H1 (cell line): ENCODE data around the gene RXFP1. TPM values are rescaled to one million over a fixed set of nuclear protein-coding genes. Genes with fewer than 3 reads are reported as not detected.
"Not testable (repeated sequence)": the region's sequence is repeated elsewhere in the genome, so short reads cannot be mapped to it uniquely, and the experiment has no call there.

Source experiments
- CTCF ChIA-PET: fragments of 300-600 bp; sonication (Branson Sonifier 250); formaldehyde crosslinking; loops from one replicate; lab custom pipeline; 2021; ENCODE audit not compliant: partially characterized antibody; lab: Charles Lee
- POLR2A ChIA-PET: fragments of 300-600 bp; sonication (Branson Sonifier 250); formaldehyde crosslinking; loops from one replicate; lab custom pipeline; 2021; ENCODE audit warnings: inconsistent platforms; ENCODE audit not compliant: partially characterized antibody; lab: Charles Lee
- DNase-seq, 2 experiments: peaks; one replicate each; pipeline versions ENCODE4 v3.0.0 to v3.0.0-alpha.2; 2010 to 2022; ENCODE audit warnings: low spot score in 2 of 2, low read depth in 1 of 2, mixed read lengths in 1 of 2
- FAIRE-seq: peaks from 2 replicates; lab custom pipeline; 2011; peaks lifted over from hg19 to GRCh38; lab: Jason Lieb, UNC
- H2AFZ ChIP-seq: 2 replicates; pipeline ENCODE4 v1.8.1; 2012; ENCODE audit warnings: low read length, inconsistent platforms
- H2AK5ac ChIP-seq: 2 replicates; pipeline ENCODE4 v1.6.1; 2013; ENCODE audit warnings: low read depth, low read length
- H2BK120ac ChIP-seq: replicated peaks from 2 replicates; pipeline ENCODE3; 2013; ENCODE audit warnings: low read depth, low read length, inconsistent platforms
- H2BK12ac ChIP-seq: 2 replicates; pipeline ENCODE4 v1.6.1; 2013; ENCODE audit warnings: low read depth, low read length
- H2BK15ac ChIP-seq: 2 replicates; pipeline ENCODE4 v1.6.1; 2013; ENCODE audit warnings: low read length
- H2BK20ac ChIP-seq: 2 replicates; pipeline ENCODE4 v1.6.1; 2013; ENCODE audit warnings: low read length
- H2BK5ac ChIP-seq: 2 replicates; pipeline ENCODE4 v1.6.1; 2013; ENCODE audit warnings: low read depth, low read length
- H3K14ac ChIP-seq: 2 replicates; pipeline ENCODE4 v1.6.1; 2013; ENCODE audit warnings: inconsistent platforms; ENCODE audit not compliant: insufficient read length
- H3K18ac ChIP-seq: 2 replicates; pipeline ENCODE4 v1.6.1; 2013; ENCODE audit warnings: low read length; ENCODE audit errors: extremely low read depth
- H3K23ac ChIP-seq: 2 replicates; pipeline ENCODE4 v1.6.1; 2013; ENCODE audit warnings: inconsistent platforms; ENCODE audit not compliant: insufficient read length
- H3K23me2 ChIP-seq: 2 replicates; pipeline ENCODE4 v1.6.1; 2013; ENCODE audit warnings: low read depth, low read length
- H3K27ac ChIP-seq: 2 replicates; pipeline ENCODE4 v1.6.1; 2011; ENCODE audit warnings: low read depth, low read length, inconsistent platforms
- H3K27me3 ChIP-seq, 4 experiments: replicated peaks in 1 of 4; 1 replicate in 1 of 4; 2 replicates in 3 of 4; pipeline versions ENCODE4 v1.6.1 to v1.8.1; 2011 to 2013; ENCODE audit warnings: low read length in 3 of 4, mild to moderate bottlenecking in 3 of 4, inconsistent platforms in 2 of 4, mixed read lengths in 2 of 4, moderate library complexity in 1 of 4; ENCODE audit not compliant: control insufficient read depth in 3 of 4, insufficient read depth in 3 of 4; ENCODE audit errors: extremely low read depth in 1 of 4
- H3K36me3 ChIP-seq, 4 experiments: 2 replicates each; pipeline versions ENCODE4 v1.6.1 to v1.8.1; 2011 to 2013; ENCODE audit warnings: mild to moderate bottlenecking in 4 of 4, low read length in 3 of 4, moderate library complexity in 2 of 4, control low read depth in 1 of 4, inconsistent platforms in 1 of 4; ENCODE audit not compliant: insufficient read depth in 4 of 4, control insufficient read depth in 2 of 4
- H3K4ac ChIP-seq: replicated peaks from 2 replicates; pipeline ENCODE3; 2013; ENCODE audit warnings: low read length, low read depth, mixed read lengths, inconsistent platforms; ENCODE audit not compliant: insufficient read length
- H3K4me1 ChIP-seq, 4 experiments: replicated peaks in 1 of 4; 1 replicate in 1 of 4; 2 replicates in 3 of 4; pipeline versions ENCODE4 v1.6.1 to v1.8.1; 2011 to 2013; ENCODE audit warnings: low read length in 3 of 4, inconsistent platforms in 2 of 4, mixed read lengths in 1 of 4; ENCODE audit not compliant: insufficient read depth in 4 of 4, control insufficient read depth in 3 of 4
- H3K4me2 ChIP-seq, 2 experiments: 2 replicates each; pipeline versions ENCODE4 v1.6.1 to v1.8.1; 2011 to 2013; ENCODE audit warnings: low read depth in 2 of 2, low read length in 2 of 2, control low read depth in 1 of 2, inconsistent platforms in 1 of 2, mild to moderate bottlenecking in 1 of 2; ENCODE audit not compliant: insufficient read depth in 1 of 2
- H3K4me3 ChIP-seq, 4 experiments: fragments of 200-600, 300-600 bp in 1 of 4; sonication (generic), shearing (Covaris generic), sonication (Bioruptor Twin) in 1 of 4; 2 replicates each; pipeline versions ENCODE4 v1.5.1 to v1.8.1; 2011 to 2016; ENCODE audit warnings: low read length in 4 of 4, low read depth in 3 of 4, control low read depth in 2 of 4, inconsistent platforms in 2 of 4, mild to moderate bottlenecking in 2 of 4, mixed read lengths in 1 of 4, moderate library complexity in 1 of 4; ENCODE audit not compliant: insufficient read depth in 2 of 4; ENCODE audit errors: extremely low read depth in 1 of 4
- H3K56ac ChIP-seq: replicated peaks from 2 replicates; pipeline ENCODE3; 2013; ENCODE audit warnings: low read depth, mild to moderate bottlenecking, mixed read lengths, low read length, inconsistent platforms; ENCODE audit not compliant: insufficient read length
- H3K79me1 ChIP-seq: 2 replicates; pipeline ENCODE4 v1.6.1; 2013; ENCODE audit warnings: low read depth, low read length, control low read depth
- H3K79me2 ChIP-seq, 2 experiments: 2 replicates each; pipeline versions ENCODE4 v1.6.1 to v1.8.1; 2012 to 2013; ENCODE audit warnings: low read length in 2 of 2, mild to moderate bottlenecking in 2 of 2, inconsistent platforms in 1 of 2; ENCODE audit not compliant: insufficient read depth in 2 of 2, control insufficient read depth in 1 of 2
- H3K9ac ChIP-seq, 4 experiments: replicated peaks in 1 of 4; 1 replicate in 1 of 4; 2 replicates in 3 of 4; pipeline versions ENCODE4 v1.6.1 to v1.8.1; 2011 to 2013; ENCODE audit warnings: low read depth in 3 of 4, low read length in 3 of 4, control low read depth in 2 of 4, mild to moderate bottlenecking in 2 of 4, moderate library complexity in 2 of 4, inconsistent platforms in 1 of 4; ENCODE audit errors: extremely low read depth in 1 of 4
- H3K9me3 ChIP-seq, 2 experiments: 2 replicates each; pipeline versions ENCODE4 v1.6.1 to v1.8.1; 2012 to 2013; ENCODE audit warnings: mild to moderate bottlenecking in 2 of 2, moderate library complexity in 2 of 2, control low read depth in 1 of 2, inconsistent platforms in 1 of 2, low read depth in 1 of 2, low read length in 1 of 2, mixed read lengths in 1 of 2; ENCODE audit not compliant: insufficient read depth in 2 of 2
- H4K20me1 ChIP-seq, 2 experiments: replicated peaks in 1 of 2; 2 replicates each; pipeline versions ENCODE3 to v1.8.1; 2011 to 2013; ENCODE audit warnings: inconsistent platforms in 2 of 2, low read length in 2 of 2, mild to moderate bottlenecking in 1 of 2; ENCODE audit not compliant: insufficient read depth in 2 of 2, control insufficient read depth in 1 of 2
- H4K5ac ChIP-seq: 2 replicates; pipeline ENCODE4 v1.6.1; 2013; ENCODE audit warnings: low read length, low read depth, mixed read lengths, inconsistent platforms; ENCODE audit not compliant: insufficient read length
- H4K8ac ChIP-seq: 2 replicates; pipeline ENCODE4 v1.8.0; 2013; ENCODE audit warnings: mild to moderate bottlenecking, moderate library complexity, low read length, inconsistent platforms; ENCODE audit not compliant: insufficient read depth; ENCODE audit errors: extremely low read depth
- H4K91ac ChIP-seq: replicated peaks from 2 replicates; pipeline ENCODE3; 2013; ENCODE audit warnings: low read length, mixed read lengths, inconsistent platforms; ENCODE audit not compliant: insufficient read length
- WGBS, 2 experiments: shearing (Covaris generic) in 1 of 2; methylation state at CpG; one replicate each; pipeline versions ENCODE4 v1.1.6 to v1.1.7; 2013 to 2015; ENCODE audit warnings: low lambda C conversion rate in 2 of 2, mixed read lengths in 2 of 2, inconsistent platforms in 1 of 2, low coverage in 1 of 2, missing lambda C conversion rate in 1 of 2; ENCODE audit not compliant: insufficient replicate concordance in 2 of 2, insufficient coverage in 1 of 2, insufficient read length in 1 of 2; ENCODE audit errors: extremely low coverage in 1 of 2, missing lambda C conversion rate in 1 of 2; 5-methylcytosine and 5-hydroxymethylcytosine counted together
- polyA plus RNA-seq, 7 experiments: library from polyadenylated mRNA; depleted of rRNA in 3 of 7; stranded (reverse) in 5 of 7; unstranded in 2 of 7; fragments of >200 nt in 5 of 7; fragments of 200-250 nt in 2 of 7; gene quantifications; 1 replicate in 5 of 7; 2 replicates in 1 of 7; 4 replicates in 1 of 7; pipeline versions ENCODE4 v1.2.1 to v1.2.3, GENCODE V29; 2011 to 2013; ENCODE audit warnings: missing spikeins in 2 of 7, mixed read lengths in 2 of 7
- total RNA-seq: library from RNA; stranded (reverse); fragmentation: NEBNext Ultra II Directional; extraction: Animal tissue kit (Norgen Biotek cat#: 25700); gene quantifications from 2 replicates; pipeline ENCODE4 v1.2.1, GENCODE V29; 2021

The RXFP1 gene
- total and polyA plus RNA-seq, 2 of the 8 experiments (the other 6 are each of a cell fraction or from before 2014, with no cell fraction given) = 0.14 to 0.56 TPM

GRCh38 chr4:158663255-158663654 lies 141.6 kb downstream of the RXFP1 start:
- H3K23ac ChIP-seq, H2AK5ac ChIP-seq, H2AFZ ChIP-seq, DNase-seq, H2BK15ac ChIP-seq, H3K36me3 ChIP-seq, H4K5ac ChIP-seq, H3K4me3 ChIP-seq, H2BK20ac ChIP-seq, H3K56ac ChIP-seq, H2BK5ac ChIP-seq, H3K4me1 ChIP-seq, H3K4ac ChIP-seq, H4K91ac ChIP-seq, H3K23me2 ChIP-seq, CTCF ChIA-PET, H4K20me1 ChIP-seq, FAIRE-seq, H2BK120ac ChIP-seq, H3K4me2 ChIP-seq, H3K27me3 ChIP-seq, H3K9ac ChIP-seq, H3K79me1 ChIP-seq, POLR2A ChIA-PET, H3K18ac ChIP-seq, H4K8ac ChIP-seq, H2BK12ac ChIP-seq, H3K27ac ChIP-seq, H3K9me3 ChIP-seq, H3K14ac ChIP-seq: not testable (repeated sequence)
- peaks cover 0 to 17% of the 10 kb centered on the region in 2 experiments; a peak in 2 of 4 replicates for H3K79me2 ChIP-seq
- WGBS, 2 experiments = 72% methylated on average over 4 of the region's 4 CpGs; no CpG with 5 or more reads in 1 of the 2 experiments
